Adipose tissue (tissue), 3 donors: Measurements from ENCODE around the gene MDK. TPM values are rescaled to one million over a fixed set of nuclear protein-coding genes. Genes with fewer than 3 reads are reported as not detected.

Experiments used
- H3K27ac ChIP-seq: one replicate; pipeline ENCODE4 v1.5.1; 2013; ENCODE audit warnings: low read depth, low read length
- WGBS, 3 donors: extraction: QIAGEN DNeasy Blood & Tissue Kit; methylation state at CpG; one replicate each; pipeline ENCODE4 v1.1.7; 2013; 5-methylcytosine and 5-hydroxymethylcytosine counted together
- polyA plus RNA-seq, 3 donors: library from polyadenylated mRNA; stranded (reverse); fragments of 200-250 nt; gene quantifications; one replicate each; pipeline ENCODE4 v1.2.3, GENCODE V29; 2013
- donor health status: healthy with polysubstance abuse.
- donor health status: Bipolar disorder and iron deficiency.
- donor health status: healthy.

MDK gene
- polyA plus RNA-seq, 3 donors: 12.8 to 18.6 (median 17.7) TPM

GRCh38 chr11:46390331-46391171 lies 9.1 kb downstream of the MDK start:
- WGBS, 3 donors: 5% methylated on average over 47 to 49 of the region's 49 CpGs
- no peak overlapping the region for H3K27ac ChIP-seq

- H3K27ac ChIP-seq: no peak overlapping the region
- 0 to 2% (median 2%) methylated on average over 6 to 31 of the region's 31 CpGs for WGBS, 3 donors
Observed at GRCh38 chr11:46391186-46391577, 9.7 kb downstream of the MDK start.

- 1 to 2% (median 1%) methylated on average over 58 to 122 of the region's 123 CpGs for WGBS, 3 donors
Observed at GRCh38 chr11:46391578-46392420, 10.3 kb downstream of the MDK start, which contains the start of gene CHRM4. CHRM4 (minus strand) TSS chr11:46391776; CDS start chr11:46386557, 5,219 bp downstream.

GRCh38 chr11:46392421-46393230 lies 11.2 kb downstream of the MDK start:
- no peak overlapping the region for H3K27ac ChIP-seq
- 2% methylated on average over 63 to 70 of the region's 71 CpGs for WGBS, 3 donors

More at GRCh38 chr11:46391578-46392420, 10.3 kb downstream of the MDK start, which contains the start of gene CHRM4:
- no peak within 1 kb of the TSS for H3K27ac ChIP-seq

- 64 to 71% (median 66%) methylated on average over 4 of the region's 4 CpGs for WGBS, 3 donors
- no peak overlapping the region for H3K27ac ChIP-seq
Observed at GRCh38 chr11:46393231-46393616, 11.8 kb downstream of the MDK start.

GRCh38 chr11:46393759-46394158 lies 12.3 kb downstream of the MDK start:
- H3K27ac ChIP-seq: no peak overlapping the region
- WGBS, 3 donors: 75 to 90% (median 86%) methylated on average over 4 of the region's 4 CpGs

- WGBS, 3 donors: 97 to 98% (median 97%) methylated on average over 18 to 19 of the region's 19 CpGs
- no peak overlapping the region for H3K27ac ChIP-seq
Observed at GRCh38 chr11:46397526-46397925, 16.1 kb downstream of the MDK start.

- no peak overlapping the region for H3K27ac ChIP-seq
- 55 to 71% (median 62%) methylated on average over 6 of the region's 6 CpGs for WGBS, 3 donors
Observed at GRCh38 chr11:46402957-46403902, 21.8 kb downstream of the MDK start.

- 87 to 94% (median 92%) methylated on average over 5 of the region's 5 CpGs for whole genome bisulfite sequencing, 3 donors
Observed at GRCh38 chr11:46404476-46405017, 23.1 kb downstream of the MDK start.

GRCh38 chr11:46407635-46408034 lies 26.2 kb downstream of the MDK start:
- no peak overlapping the region for H3K27ac ChIP-seq
- 78 to 83% (median 82%) methylated on average over 10 of the region's 10 CpGs for WGBS, 3 donors

More at GRCh38 chr11:46404476-46405017, 23.1 kb downstream of the MDK start:
- H3K27ac ChIP-seq: no peak overlapping the region

- H3K27ac ChIP-seq: no peak overlapping the region
- WGBS, 3 donors: 94 to 100% (median 94%) methylated on average over 6 of the region's 6 CpGs
Observed at GRCh38 chr11:46408407-46408986, 27.0 kb downstream of the MDK start.

GRCh38 chr11:46410021-46410420 lies 28.6 kb downstream of the MDK start:
- H3K27ac ChIP-seq: no peak overlapping the region
- 74 to 93% (median 89%) methylated on average over 5 of the region's 5 CpGs for WGBS, 3 donors

GRCh38 chr11:46413760-46414465 lies 32.4 kb downstream of the MDK start:
- no peak overlapping the region for H3K27ac ChIP-seq
- WGBS, 3 donors: 91 to 95% (median 95%) methylated on average over 9 of the region's 9 CpGs

GRCh38 chr11:46414466-46414796 lies 33.0 kb downstream of the MDK start:
- 87 to 96% (median 94%) methylated on average over 5 of the region's 5 CpGs for WGBS, 3 donors

GRCh38 chr11:46414879-46415278 lies 33.4 kb downstream of the MDK start:
- WGBS, 3 donors: 59 to 65% (median 61%) methylated on average over 3 of the region's 3 CpGs
- no peak overlapping the region for H3K27ac ChIP-seq

More at GRCh38 chr11:46414466-46414796, 33.0 kb downstream of the MDK start:
- H3K27ac ChIP-seq: no peak overlapping the region

- H3K27ac ChIP-seq: no peak overlapping the region
- WGBS, 3 donors: 86 to 91% (median 88%) methylated on average over 7 of the region's 7 CpGs
Observed at GRCh38 chr11:46417711-46418110, 36.2 kb downstream of the MDK start.
